Iris pigment epithelial cell (primary cell): Measurements from ENCODE around the gene TMUB1.

ENCODE experiments used
- DNase-seq: peaks from one replicate; pipeline ENCODE4 v3.0.0-alpha.2; 2011; ENCODE audit warnings: low read depth

TMUB1 gene, protein sequence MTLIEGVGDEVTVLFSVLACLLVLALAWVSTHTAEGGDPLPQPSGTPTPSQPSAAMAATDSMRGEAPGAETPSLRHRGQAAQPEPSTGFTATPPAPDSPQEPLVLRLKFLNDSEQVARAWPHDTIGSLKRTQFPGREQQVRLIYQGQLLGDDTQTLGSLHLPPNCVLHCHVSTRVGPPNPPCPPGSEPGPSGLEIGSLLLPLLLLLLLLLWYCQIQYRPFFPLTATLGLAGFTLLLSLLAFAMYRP

DNA sequence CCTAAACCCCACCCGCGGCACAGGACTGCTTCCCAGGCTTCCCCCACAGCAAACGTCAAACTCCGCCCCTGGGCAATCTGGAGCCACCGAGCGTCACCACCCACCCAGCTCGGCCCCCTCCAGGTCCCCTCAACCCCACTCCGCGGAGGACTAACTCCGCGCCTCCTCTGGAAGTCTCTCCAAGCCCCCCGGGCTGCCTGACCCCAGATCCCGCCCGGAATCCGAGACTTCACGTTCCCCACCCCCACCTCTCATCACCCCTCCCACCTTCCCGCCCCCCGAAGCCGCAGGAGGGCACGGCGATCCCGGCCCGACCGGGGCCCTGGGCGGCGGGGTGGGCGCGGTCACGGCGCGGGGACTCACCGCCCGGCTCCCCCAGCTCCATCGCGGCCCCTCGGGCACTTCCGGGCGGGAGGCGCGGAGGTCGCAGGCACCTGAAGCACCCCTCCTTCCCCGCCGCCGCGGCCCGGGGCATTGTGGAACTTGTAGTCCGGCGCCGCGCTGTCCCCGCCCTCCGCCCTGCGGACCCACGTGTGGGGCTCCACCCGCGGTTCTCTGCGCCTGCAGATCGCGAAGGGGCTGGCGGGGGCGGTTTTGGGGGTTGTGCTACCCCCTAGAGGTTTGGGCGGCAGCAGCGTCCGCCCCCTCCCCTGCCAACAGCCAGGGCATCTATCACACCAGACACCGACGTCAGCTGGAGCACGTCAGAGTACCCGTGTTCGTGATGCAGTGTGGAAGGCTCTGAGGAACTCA, at the start of gene TMUB1:
Gene TMUB1, minus strand, starts transcription at position 423 of the 753 bp plus-strand sequence. CDS start 930 bp downstream, outside the sequence.
- no peak for DNase-seq

DNA sequence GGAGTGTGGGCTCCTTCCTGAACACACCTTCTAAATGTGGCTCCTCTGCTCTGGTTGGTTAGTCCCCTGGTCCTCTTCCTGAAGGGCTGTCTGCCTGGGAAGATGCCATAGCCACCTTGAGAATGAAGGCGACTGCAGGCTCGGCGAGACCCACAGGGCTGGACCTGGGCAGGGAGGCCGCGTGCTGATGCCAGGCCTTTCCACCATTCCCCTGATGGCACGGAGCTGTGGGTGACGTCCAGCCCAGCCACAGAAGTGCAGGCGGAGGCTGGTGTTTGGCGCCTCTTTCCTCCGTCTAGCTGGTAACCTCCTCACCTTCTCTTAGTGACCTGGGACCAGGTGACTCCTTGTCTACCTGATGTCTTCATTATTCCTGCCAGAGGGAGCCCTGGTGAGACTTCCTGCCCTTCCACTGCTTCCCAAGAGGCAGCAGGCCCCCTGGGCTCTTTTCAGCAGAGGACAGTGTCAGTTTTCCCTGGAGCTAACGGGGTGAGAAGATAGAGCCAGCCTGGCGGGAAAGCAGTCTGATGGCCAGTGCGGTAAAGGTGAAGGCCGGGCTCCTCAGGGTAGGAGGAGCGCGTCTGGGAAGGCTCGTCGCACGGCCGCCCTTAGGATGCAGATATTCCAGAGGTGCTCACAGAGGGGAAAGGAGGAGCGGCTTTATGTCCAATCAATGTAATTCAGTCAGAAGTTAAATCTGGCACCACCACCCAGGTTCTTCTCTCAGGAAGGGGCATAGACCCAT, 49.3 kb upstream of the TMUB1 start:
- DNase-seq: no peak

- DNase-seq: no peak
These were observed 48.5 kb upstream of the TMUB1 start for GRCh38 chr7:151131592-151132293.

- DNase-seq: no peak
These were observed 47.9 kb upstream of the TMUB1 start for GRCh38 chr7:151131224-151131591.

- DNase-seq: no peak
These were observed 47.5 kb upstream of the TMUB1 start for GRCh38 chr7:151130741-151131157.

GRCh38 chr7:151129960-151130591, 46.8 kb upstream of the TMUB1 start:
- DNase-seq: no peak

DNA sequence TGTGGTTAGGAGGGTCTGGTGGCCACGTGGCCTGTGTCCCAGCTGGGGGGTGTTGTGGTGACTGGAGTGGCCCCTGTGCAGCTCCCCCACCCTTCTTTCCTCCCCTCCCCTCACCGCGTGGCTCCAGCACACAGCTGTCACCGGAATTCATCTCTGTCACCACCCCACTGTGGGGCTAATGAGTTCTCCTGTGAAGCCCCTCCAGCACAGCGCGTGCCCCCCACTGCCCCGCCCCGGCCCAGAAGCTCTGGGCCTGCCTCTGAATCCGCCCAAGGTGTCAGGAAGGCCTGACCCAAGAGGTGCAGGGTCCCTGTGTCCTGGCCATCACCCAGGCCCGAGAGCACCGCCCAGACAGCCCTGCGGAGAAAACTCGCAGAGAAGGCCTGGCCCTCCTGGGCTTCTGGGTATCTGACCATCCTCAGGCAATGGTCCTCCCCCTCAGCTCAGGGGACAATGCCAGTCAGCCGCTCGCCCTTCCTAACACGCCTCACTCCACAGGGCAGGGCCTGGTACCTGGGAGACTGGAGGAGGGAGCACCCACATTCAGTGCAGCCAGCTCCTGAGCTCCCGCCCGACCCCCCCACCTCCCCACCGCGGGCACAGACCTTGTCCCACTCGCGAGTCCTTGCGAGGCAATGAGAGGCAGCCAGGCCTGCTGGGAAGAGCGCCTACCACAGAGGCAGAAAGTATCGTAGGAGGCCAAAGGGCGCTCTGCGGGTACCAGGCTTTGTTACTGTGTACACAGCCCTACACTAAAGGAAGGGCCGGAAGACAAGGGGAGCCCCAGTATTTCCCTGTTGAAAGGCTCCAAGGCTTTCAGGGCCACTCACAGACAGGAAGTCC, 46.0 kb upstream of the TMUB1 start:
- no peak for DNase-seq

DNA sequence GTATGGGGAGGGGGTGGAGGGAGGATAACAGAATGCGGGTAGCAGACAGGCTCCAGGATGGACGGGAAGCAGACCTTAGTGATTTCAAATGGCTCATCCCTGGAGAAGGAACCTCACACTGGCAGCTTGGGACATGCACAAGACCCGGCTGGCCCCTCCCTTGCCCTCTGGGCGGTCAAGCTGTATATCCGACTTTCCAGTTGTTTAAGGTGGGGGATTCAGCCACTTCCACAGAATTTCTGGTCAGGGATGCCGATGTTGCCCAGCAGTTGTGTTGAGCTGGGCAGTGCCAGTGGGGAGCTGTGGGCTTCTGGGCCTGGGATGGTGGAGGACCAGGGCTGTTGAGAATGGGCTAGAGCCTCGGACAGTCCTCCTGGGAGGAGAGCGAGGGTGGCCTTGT, 45.4 kb upstream of the TMUB1 start:
- no peak for DNase-seq

GRCh38 chr7:151128144-151128543, 44.9 kb upstream of the TMUB1 start:
- no peak for DNase-seq

- DNase-seq: no peak
These were observed 43.3 kb upstream of the TMUB1 start for GRCh38 chr7:151126491-151127137.

DNA sequence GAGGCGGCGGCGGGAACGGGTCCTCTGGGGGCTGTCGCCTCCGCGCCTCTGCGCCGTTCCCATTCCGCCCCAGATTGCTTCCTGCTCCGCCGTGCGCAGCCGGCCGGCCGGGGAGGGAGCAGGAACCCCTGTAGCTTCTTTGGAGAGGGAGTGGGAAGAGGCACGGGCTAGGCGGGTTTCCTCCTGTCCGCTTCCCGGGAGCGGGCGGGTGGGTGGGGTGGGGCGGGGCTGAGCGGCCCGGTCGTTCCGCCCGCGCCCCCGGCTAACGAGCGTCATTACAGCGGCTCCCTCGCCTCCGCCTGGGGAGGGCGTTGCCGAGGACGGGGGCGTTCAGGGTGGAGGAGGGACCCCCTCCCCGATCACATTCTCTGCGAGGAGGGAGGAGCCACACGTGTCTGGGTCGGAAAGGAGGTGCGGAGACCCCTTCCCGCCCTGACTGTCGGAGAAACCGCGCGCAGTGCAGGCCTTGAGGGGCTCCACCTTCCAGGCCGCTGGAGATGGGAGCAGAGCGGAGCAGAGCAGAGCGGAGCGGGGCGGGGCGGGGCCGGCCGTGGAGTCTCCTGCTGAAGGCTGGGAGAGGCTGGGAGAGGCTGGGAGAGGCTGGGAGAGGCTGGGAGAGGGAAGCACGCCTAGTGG, 42.7 kb upstream of the TMUB1 start:
- DNase-seq: peak; percentile 6

DNA sequence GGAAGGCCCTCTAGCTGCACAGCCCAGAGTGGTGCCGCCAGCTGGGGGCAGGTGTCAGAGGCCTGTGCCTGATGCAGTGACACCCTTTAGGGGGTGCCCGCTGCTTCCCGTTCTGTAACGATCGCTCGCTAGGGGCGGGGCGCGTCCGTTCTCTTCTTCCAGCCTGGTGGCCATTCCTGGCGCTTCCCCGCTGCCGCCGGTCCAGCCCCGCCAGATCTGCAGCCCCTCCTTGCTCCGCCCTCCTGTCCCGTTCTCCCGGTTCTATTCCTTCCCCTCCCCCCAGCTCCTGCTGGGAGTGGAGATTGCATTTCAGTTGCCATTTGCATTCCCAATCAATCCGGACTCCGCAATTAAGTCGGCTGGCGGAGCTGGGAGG, 42.2 kb upstream of the TMUB1 start:
- no peak for DNase-seq

GRCh38 chr7:151124899-151125399, 41.7 kb upstream of the TMUB1 start:
- DNase-seq: no peak

GRCh38 chr7:151124481-151124880, 41.2 kb upstream of the TMUB1 start:
- DNase-seq: no peak

- DNase-seq: peak; percentile 64
These were observed 40.6 kb upstream of the TMUB1 start for GRCh38 chr7:151123822-151124464.

- no peak for DNase-seq
These were observed 40.0 kb upstream of the TMUB1 start for GRCh38 chr7:151123158-151123821.

- no peak for DNase-seq
These were observed 39.5 kb upstream of the TMUB1 start for GRCh38 chr7:151122796-151123157.

- DNase-seq: peak; percentile 10
These were observed 39.0 kb upstream of the TMUB1 start for GRCh38 chr7:151122276-151122675.
